GM10266 (cell line): ENCODE measurements around the gene UNKL.

Source experiments
- DNase-seq: peaks from one replicate; pipeline ENCODE4 v3.0.0; 2012; ENCODE audit errors: extremely low spot score
- TF ChIP-seq, protein P1 (sequence below): IDR thresholded peaks from 2 replicates; pipeline ENCODE4 v1.5.1; 2012; ENCODE audit warnings: mild to moderate bottlenecking, low read depth; ENCODE audit not compliant: control insufficient read depth, insufficient read depth; ENCODE audit errors: missing control alignments

The UNKL gene

GRCh38 chr16:1438229-1439057 lies 23.9 kb upstream of the UNKL start:
- DNase-seq: no peak
- TF ChIP-seq, protein P1, sequence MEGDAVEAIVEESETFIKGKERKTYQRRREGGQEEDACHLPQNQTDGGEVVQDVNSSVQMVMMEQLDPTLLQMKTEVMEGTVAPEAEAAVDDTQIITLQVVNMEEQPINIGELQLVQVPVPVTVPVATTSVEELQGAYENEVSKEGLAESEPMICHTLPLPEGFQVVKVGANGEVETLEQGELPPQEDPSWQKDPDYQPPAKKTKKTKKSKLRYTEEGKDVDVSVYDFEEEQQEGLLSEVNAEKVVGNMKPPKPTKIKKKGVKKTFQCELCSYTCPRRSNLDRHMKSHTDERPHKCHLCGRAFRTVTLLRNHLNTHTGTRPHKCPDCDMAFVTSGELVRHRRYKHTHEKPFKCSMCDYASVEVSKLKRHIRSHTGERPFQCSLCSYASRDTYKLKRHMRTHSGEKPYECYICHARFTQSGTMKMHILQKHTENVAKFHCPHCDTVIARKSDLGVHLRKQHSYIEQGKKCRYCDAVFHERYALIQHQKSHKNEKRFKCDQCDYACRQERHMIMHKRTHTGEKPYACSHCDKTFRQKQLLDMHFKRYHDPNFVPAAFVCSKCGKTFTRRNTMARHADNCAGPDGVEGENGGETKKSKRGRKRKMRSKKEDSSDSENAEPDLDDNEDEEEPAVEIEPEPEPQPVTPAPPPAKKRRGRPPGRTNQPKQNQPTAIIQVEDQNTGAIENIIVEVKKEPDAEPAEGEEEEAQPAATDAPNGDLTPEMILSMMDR: no peak

GRCh38 chr16:1437606-1438005 lies 23.1 kb upstream of the UNKL start:
- no peak for DNase-seq
- TF ChIP-seq, protein P1: no peak

DNA sequence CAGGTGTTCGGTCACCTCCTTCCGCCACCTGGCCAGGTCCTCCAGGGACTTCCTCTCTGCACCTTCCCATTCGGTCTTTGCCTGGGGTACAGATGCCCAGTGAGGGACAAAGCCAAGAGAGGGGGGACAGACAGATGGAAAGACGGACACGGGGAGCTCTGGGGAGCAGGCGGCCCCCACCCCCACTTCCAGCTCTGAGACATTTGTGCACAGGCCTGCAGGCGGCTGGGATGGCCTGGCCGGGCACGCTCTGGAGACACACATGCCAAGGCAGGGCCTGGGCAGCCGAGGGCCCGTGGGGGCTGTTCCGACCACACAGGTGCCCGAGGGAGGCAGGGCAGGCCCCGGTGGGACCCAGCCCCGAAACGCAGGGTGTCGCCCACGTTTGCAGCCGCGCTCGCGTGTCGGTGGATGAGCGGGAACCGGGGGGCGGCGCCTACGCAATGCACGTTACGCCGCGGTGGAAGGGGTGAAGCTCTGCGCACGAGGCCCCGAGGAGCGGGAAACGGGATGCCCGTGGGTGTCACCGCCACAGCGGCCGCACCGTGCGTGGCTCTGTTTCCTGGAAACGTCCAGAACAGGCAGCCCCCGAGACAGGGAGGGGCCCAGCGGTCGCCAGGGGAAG lies 22.3 kb upstream of the UNKL start:
- DNase-seq: no peak
- TF ChIP-seq, protein P1: no peak

DNA sequence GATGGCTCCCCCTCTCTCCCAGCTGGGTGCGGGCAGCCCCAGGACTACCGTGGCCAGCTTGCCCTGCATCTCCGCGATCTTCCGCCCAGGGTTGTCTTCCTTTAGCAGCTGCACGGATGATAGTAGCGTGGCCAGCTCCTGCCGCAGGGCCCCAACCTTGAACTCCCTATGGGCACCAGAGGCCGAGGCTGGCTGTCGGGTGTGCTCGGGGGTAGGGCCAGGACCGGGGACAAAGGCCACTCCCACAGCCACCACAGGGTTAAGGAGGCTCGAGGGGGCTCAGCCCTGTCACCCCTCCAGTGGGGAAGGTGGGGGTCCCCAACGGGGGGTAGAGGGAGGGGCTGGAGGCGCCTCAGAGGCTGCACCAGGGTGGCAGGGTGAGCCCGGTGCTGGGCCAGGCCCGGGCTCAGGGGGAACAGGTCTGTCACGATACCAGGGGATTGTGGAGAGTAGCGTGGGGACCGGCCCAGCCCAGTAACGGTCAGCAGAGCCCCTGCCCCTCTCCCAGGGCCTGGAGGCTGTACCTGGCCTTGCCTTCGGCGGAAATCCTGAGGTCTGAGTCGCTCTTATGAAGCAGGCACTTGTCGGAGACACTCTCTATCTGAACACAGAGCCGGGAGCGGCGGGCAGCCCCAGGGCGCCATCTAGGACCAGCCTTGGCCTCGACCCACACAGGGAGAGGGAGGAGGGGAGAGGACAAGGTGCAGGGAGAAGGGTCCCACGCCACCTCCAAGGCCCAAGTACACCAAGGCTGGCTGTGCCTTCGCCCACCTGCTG lies 21.6 kb upstream of the UNKL start:
- DNase-seq: no peak
- TF ChIP-seq, protein P1: no peak

GRCh38 chr16:1434644-1435592 lies 20.4 kb upstream of the UNKL start:
- DNase-seq: no peak
- TF ChIP-seq, protein P1: no peak

DNA sequence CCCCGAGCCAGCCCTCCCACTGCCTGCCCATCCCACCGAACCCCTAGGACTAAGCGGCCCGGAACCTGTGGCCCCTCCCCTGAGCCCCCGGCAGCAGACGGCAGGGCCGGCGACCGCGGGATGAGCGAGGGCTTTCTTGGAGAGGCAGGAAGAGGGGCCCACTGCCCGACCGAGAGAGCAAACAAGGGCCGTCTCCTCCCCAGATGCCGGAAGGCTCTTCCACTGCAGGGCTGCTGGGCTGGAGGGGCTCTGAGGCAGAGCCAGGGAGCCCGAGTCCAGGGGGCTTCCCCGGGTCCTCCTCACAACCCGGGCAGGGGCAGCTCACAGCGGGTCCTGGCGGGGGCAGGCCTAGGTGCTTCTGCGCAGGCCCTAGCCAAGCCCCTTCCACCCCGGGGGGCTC lies 19.3 kb upstream of the UNKL start:
- TF ChIP-seq, protein P1: no peak
- DNase-seq: no peak
